HepG2 (cell line): Measurements from ENCODE around the gene POLE3. TPM values are rescaled to one million over a fixed set of nuclear protein-coding genes. Genes with fewer than 3 reads are reported as not detected.

ENCODE experiments used
- ELF4 ChIP-seq: sonication (generic); formaldehyde crosslinking; IDR thresholded peaks from 2 replicates; pipeline ENCODE4 v1.5.0; 2020; ENCODE audit warnings: missing genetic modification reagents, mild to moderate bottlenecking, moderate library complexity, borderline replicate concordance
- FOXA1 ChIP-seq, 2 experiments: fragments of 450-650 bp in 1 of 2; sonication (generic) in 1 of 2; formaldehyde crosslinking in 1 of 2; IDR thresholded peaks; 2 replicates each; pipeline versions ENCODE4 v1.4.0 to v1.6.1; 2016 to 2020; ENCODE audit warnings: missing genetic modification reagents in 1 of 2
- FOXO4 ChIP-seq: sonication (generic); formaldehyde crosslinking; conservative IDR thresholded peaks from 2 replicates; pipeline ENCODE4 v1.8.1; 2023; ENCODE audit warnings: missing genetic modification reagents
- HNF1B ChIP-seq: sonication (generic); formaldehyde crosslinking; IDR thresholded peaks from 2 replicates; pipeline ENCODE4 v1.5.1; 2020; ENCODE audit warnings: mild to moderate bottlenecking, moderate library complexity, missing genetic modification reagents
- IRF1 ChIP-seq: sonication (generic); formaldehyde crosslinking; IDR thresholded peaks from 2 replicates; pipeline ENCODE4 v1.4.0; 2020; ENCODE audit warnings: low read depth, mild to moderate bottlenecking, missing genetic modification reagents
- KLF6 ChIP-seq: IDR thresholded peaks from 2 replicates; pipeline ENCODE4 v1.8.0; 2016; ENCODE audit warnings: missing biosample characterization, missing genetic modification reagents
- PAXIP1 ChIP-seq: sonication (generic); formaldehyde crosslinking; conservative IDR thresholded peaks from 2 replicates; pipeline ENCODE4 v1.4.0; 2020; ENCODE audit warnings: mild to moderate bottlenecking, missing genetic modification reagents, moderate library complexity
- PHF5A ChIP-seq: IDR thresholded peaks from one replicate; pipeline ENCODE4 v1.6.1; 2018; ENCODE audit warnings: low read depth, missing genetic modification reagents; ENCODE audit not compliant: unreplicated experiment
- POLR2G ChIP-seq: fragments of 200-400 bp; formaldehyde crosslinking; IDR thresholded peaks from 2 replicates; pipeline ENCODE4 v1.6.1; 2018; ENCODE audit warnings: mild to moderate bottlenecking, low read depth, low read length, moderate library complexity
- UBTF ChIP-seq: sonication (generic); formaldehyde crosslinking; IDR thresholded peaks from 2 replicates; pipeline ENCODE4 v1.4.0; 2020; ENCODE audit warnings: mild to moderate bottlenecking, missing genetic modification reagents
- ZFX ChIP-seq: sonication (generic); formaldehyde crosslinking; IDR thresholded peaks from 2 replicates; pipeline ENCODE4 v1.4.0; 2020; ENCODE audit warnings: mild to moderate bottlenecking, low read depth, missing genetic modification reagents, moderate library complexity
- ZNF224 ChIP-seq: sonication (generic); formaldehyde crosslinking; IDR thresholded peaks from 2 replicates; pipeline ENCODE4 v1.5.0; 2020; ENCODE audit warnings: mild to moderate bottlenecking, missing genetic modification reagents
- ZNF33A ChIP-seq: sonication (generic); formaldehyde crosslinking; IDR thresholded peaks from 2 replicates; pipeline ENCODE4 v1.5.1; 2020; ENCODE audit warnings: missing genetic modification reagents, mild to moderate bottlenecking, moderate library complexity, borderline replicate concordance
- ZNF503 ChIP-seq: sonication (generic); formaldehyde crosslinking; IDR thresholded peaks from 2 replicates; pipeline ENCODE4 v1.4.0; 2020; ENCODE audit warnings: missing genetic modification reagents
- polyA plus RNA-seq, 8 experiments: library from polyadenylated mRNA; depleted of rRNA in 3 of 8; stranded (reverse) in 7 of 8; unstranded in 1 of 8; fragments of >200 nt; fragmentation: Illumina TruSeq in 4 of 8; extraction: Trizol in 4 of 8; gene quantifications; 2 replicates each; pipeline versions ENCODE4 v1.2.1 to v1.2.3, GENCODE V29; 2011 to 2016; ENCODE audit warnings: low read depth in 4 of 8, missing spikeins in 1 of 8, mixed read lengths in 1 of 8; ENCODE audit not compliant: insufficient read depth in 1 of 8
- total RNA-seq, 5 experiments: library from RNA; depleted of rRNA; stranded (reverse); fragments of >200 nt; fragmentation: Illumina TruSeq; extraction: Trizol; gene quantifications; 2 replicates each; pipeline ENCODE4 v1.2.3, GENCODE V29; 2016; ENCODE audit warnings: low read depth in 1 of 5

The POLE3 gene
- total and polyA plus RNA-seq, 2 of the 13 experiments (the other 11 are each of a cell fraction or from before 2014, with no cell fraction given) = 36.0 to 77.2 TPM

- TF ChIP-seq UBTF (CRISPR knock-in tag) (peak; percentile 79), KLF6 (CRISPR knock-in tag) (peak; percentile 29; the same call in 1 of the 2 replicates), ZNF33A (0 out of 2 replicates have a peak, but pooled peaks have one; percentile 34), FOXA1 (IDR thresholded peaks at IDR 0.05) (no peak), FOXA1 (CRISPR knock-in tag; IDR thresholded peaks at IDR 0.05) (peak; percentile 25; the same call in 1 of the 2 replicates), PHF5A (CRISPR knock-in tag) (peak; percentile 36), ZNF503 (CRISPR knock-in tag) (0 out of 2 replicates have a peak, but pooled peaks have one; percentile 18), PAXIP1 (peak; percentile 63), POLR2G (peak; percentile 82), ZNF224 (no peak), IRF1 (CRISPR knock-in tag) (no peak), FOXO4 (0 out of 2 replicates have a peak, but pooled peaks have one; percentile 47), ZFX (peak; percentile 83), ELF4 (CRISPR knock-in tag) (no peak), HNF1B (CRISPR knock-in tag) (peak; percentile 34)
These were observed 33.6 kb downstream of the POLE3 start, which contains the start of gene HDHD3 (continued) for GRCh38 chr9:113376634-113377567.
